BJ (cell line): ENCODE results near the gene WDFY3. TPM values are rescaled to one million over a fixed set of nuclear protein-coding genes. Genes with fewer than 3 reads are reported as not detected.
A peak's percentile ranks its signal among the peaks of the same experiment; 100 is the strongest.

Experiments
- CTCF ChIA-PET: fragments of 350-600 bp; formaldehyde crosslinking; extraction: SDS; loops from one replicate; lab custom pipeline; 2021; ENCODE audit warnings: antibody characterized with exemption, inconsistent platforms; lab: Yijun Ruan, JAX
- POLR2A ChIA-PET: fragments of 300-600 bp; sonication (Branson Sonifier 250); formaldehyde crosslinking; extraction: SDS; loops from one replicate; lab custom pipeline; 2021; ENCODE audit warnings: antibody characterized with exemption; lab: Charles Lee
- DNase-seq: peaks from one replicate; pipeline ENCODE4 v3.0.0-alpha.2; 2011; ENCODE audit warnings: low read depth
- H3K27me3 ChIP-seq: 2 replicates; pipeline ENCODE4 v1.6.0; 2011; ENCODE audit warnings: low read length; ENCODE audit not compliant: control insufficient read depth, insufficient read depth
- H3K36me3 ChIP-seq: 2 replicates; pipeline ENCODE4 v1.5.1; 2011; ENCODE audit warnings: low read length; ENCODE audit not compliant: control insufficient read depth, insufficient read depth
- H3K4me3 ChIP-seq: 2 replicates; pipeline ENCODE4 v1.5.1; 2011; ENCODE audit warnings: low read depth, mild to moderate bottlenecking, control low read depth, low read length
- CTCF ChIP-seq: IDR thresholded peaks from 2 replicates; pipeline ENCODE4 v1.5.1; 2011; ENCODE audit warnings: low read depth, mild to moderate bottlenecking, control low read depth, inconsistent platforms, low read length, moderate library complexity; ENCODE audit not compliant: insufficient read depth
- polyA plus RNA-seq: library from polyadenylated mRNA; depleted of rRNA; stranded (reverse); fragments of >200 nt; gene quantifications from 2 replicates; pipeline ENCODE4 v1.2.3, GENCODE V29; 2011

Gene WDFY3
- polyA plus RNA-seq, 1 experiment, result 28.8 TPM

- H3K36me3 ChIP-seq, result no peaks in the 10 kb centered on the region
- no peak for TF ChIP-seq CTCF
- ChIA-PET POLR2A (interaction anchor here (0.7 kb wide), 1 partner anchor 23 kb away, joined by 4 read pairs; no protein-coding TSS in a partner anchor), CTCF (interaction anchor here (0.9 to 1.6 kb wide), 2 partner anchors 9 to 33 kb away, joined by 3 read pairs; no protein-coding TSS in a partner anchor)
- no peak for DNase-seq
- H3K4me3 ChIP-seq, result no peak overlapping the region
- no peaks in the 10 kb centered on the region for H3K27me3 ChIP-seq
Observed at GRCh38 chr4:84939113-84939512, 27.4 kb downstream of the WDFY3 start.

GRCh38 chr4:84938316-84938715 is 28.2 kb downstream of the WDFY3 start:
- TF ChIP-seq CTCF, result no peak
- Histone ChIP-seq H3K27me3 (no peaks in the 10 kb centered on the region), H3K4me3 (no peak overlapping the region), H3K36me3 (no peaks in the 10 kb centered on the region)
- POLR2A ChIA-PET, result interaction anchor here (0.7 kb wide), 1 partner anchor 189 kb away, joined by 3 read pairs; no protein-coding TSS in a partner anchor
- CTCF ChIA-PET, result interaction anchor here (0.9 to 1.6 kb wide), 2 partner anchors 10 to 33 kb away, joined by 3 read pairs; no protein-coding TSS in a partner anchor
- peak; percentile 42 for DNase-seq

DNA sequence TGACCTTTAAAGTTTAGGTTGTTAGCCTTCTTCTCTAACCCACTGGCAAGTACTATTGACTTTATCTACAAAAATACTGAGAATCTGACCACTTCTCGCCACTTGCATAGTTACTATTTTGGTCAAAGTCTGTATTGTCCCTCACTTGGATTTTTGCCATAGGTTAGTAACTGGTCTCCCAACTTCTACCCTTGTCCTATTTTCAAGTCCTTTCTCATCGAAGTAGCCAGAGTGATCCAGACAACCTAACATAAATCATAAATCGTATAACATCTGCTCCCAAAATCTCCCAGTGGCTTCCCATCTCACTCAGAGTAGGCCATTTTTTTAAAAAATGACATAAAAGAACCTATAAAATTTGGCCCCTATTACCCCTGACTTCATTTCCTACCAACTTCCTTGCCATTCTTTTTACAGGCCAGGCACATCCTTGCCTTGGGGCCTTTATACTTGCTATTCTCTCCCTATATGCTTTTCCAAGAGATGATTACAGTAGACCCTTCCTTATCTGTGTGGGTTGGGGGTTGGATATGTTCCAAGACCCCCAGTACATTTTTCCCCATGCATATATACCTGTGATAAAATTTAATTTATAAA is 29.0 kb downstream of the WDFY3 start:
- no peaks in the 10 kb centered on the region for H3K27me3 ChIP-seq
- no peak for DNase-seq
- ChIA-PET CTCF (no interaction called here), POLR2A (no interaction called here)
- H3K36me3 ChIP-seq, result no peaks in the 10 kb centered on the region
- no peak overlapping the region for H3K4me3 ChIP-seq
- no peak for TF ChIP-seq CTCF

DNA sequence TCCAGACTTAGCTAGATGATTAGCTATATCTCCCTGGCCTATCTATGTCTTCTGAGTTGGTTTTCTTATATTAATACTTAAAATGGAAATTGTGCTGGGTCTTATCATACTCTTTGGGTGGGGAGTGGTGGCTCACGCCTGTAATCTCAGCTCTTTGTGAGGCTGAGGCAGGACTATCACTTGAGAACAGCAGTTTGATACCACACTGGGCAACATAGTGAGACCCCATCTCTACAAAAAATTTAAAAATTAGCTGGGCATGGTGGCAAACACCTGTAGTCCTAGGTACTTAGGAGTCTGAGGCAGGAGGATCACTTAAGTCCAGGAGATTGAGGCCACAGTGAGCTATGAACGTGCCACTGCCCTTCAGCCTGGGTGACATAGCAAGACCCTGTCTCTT is 30.4 kb downstream of the WDFY3 start:
- TF ChIP-seq CTCF, result no peak
- Histone ChIP-seq H3K27me3 (no peaks in the 10 kb centered on the region), H3K4me3 (no peak overlapping the region), H3K36me3 (peaks cover 2% of the 10 kb centered on the region; the same call in 1 of the 2 replicates)
- CTCF ChIA-PET, result interaction anchor here (0.8 kb wide), 1 partner anchor 16 kb away, joined by 4 read pairs; no protein-coding TSS in a partner anchor
- POLR2A ChIA-PET, result no interaction called here
- DNase-seq, result no peak

- Histone ChIP-seq H3K4me3 (no peak overlapping the region), H3K36me3 (peaks cover 8% of the 10 kb centered on the region), H3K27me3 (no peaks in the 10 kb centered on the region)
- TF ChIP-seq CTCF, result no peak
- no peak for DNase-seq
- ChIA-PET CTCF (no interaction called here), POLR2A (no interaction called here)
Observed at GRCh38 chr4:84932462-84932861, 34.0 kb downstream of the WDFY3 start.
